ENCODE data around the gene CALML3. TPM values are rescaled to one million over a fixed set of nuclear protein-coding genes. Genes with fewer than 3 reads are reported as not detected.

The CALML3 gene
- total RNA-seq, 1 experiment from 2014 or later = not detected

DNA sequence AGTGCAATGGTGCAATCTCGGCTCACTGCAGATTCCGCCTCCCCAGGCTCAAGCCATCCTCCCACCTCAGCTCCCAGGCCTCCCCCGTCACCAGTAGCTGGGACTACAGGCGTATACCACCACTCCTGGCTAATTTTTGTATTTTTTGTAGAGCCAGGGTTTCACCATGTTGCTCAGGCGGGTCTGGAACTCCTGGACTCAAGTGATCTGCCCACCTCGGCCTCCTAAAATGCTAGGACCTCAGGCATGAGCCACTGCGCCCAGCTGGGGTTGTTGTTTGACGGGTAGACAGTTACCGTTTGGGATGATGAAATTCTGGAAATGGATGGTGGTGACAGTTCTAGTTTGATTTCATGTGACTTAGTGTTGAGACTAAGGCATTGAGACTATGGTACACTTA, 15.3 kb downstream of the CALML3 start:
- ChIA-PET CTCF (no interaction called here), POLR2A (no interaction called here)
- DNase-seq (ENCODE audit: low read depth, low spot score) (no peak), ATAC-seq (no peak)
- no peaks in the 10 kb centered on the region for H3K36me3 ChIP-seq (ENCODE audit: control insufficient read depth, insufficient read depth, low read length)
- TF ChIP-seq SIN3A (IDR thresholded peaks at IDR 0.05; ENCODE audit: borderline replicate concordance, insufficient read depth, low read depth, low read length) = no peak
- TF ChIP-seq, protein P1, sequence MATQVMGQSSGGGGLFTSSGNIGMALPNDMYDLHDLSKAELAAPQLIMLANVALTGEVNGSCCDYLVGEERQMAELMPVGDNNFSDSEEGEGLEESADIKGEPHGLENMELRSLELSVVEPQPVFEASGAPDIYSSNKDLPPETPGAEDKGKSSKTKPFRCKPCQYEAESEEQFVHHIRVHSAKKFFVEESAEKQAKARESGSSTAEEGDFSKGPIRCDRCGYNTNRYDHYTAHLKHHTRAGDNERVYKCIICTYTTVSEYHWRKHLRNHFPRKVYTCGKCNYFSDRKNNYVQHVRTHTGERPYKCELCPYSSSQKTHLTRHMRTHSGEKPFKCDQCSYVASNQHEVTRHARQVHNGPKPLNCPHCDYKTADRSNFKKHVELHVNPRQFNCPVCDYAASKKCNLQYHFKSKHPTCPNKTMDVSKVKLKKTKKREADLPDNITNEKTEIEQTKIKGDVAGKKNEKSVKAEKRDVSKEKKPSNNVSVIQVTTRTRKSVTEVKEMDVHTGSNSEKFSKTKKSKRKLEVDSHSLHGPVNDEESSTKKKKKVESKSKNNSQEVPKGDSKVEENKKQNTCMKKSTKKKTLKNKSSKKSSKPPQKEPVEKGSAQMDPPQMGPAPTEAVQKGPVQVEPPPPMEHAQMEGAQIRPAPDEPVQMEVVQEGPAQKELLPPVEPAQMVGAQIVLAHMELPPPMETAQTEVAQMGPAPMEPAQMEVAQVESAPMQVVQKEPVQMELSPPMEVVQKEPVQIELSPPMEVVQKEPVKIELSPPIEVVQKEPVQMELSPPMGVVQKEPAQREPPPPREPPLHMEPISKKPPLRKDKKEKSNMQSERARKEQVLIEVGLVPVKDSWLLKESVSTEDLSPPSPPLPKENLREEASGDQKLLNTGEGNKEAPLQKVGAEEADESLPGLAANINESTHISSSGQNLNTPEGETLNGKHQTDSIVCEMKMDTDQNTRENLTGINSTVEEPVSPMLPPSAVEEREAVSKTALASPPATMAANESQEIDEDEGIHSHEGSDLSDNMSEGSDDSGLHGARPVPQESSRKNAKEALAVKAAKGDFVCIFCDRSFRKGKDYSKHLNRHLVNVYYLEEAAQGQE (IDR thresholded peaks at IDR 0.05; ENCODE audit: insufficient read depth in 1 of 2, low read depth in 2 of 2, low read length in 1 of 2) = no peak
- no peak for TF ChIP-seq POLR2AphosphoS5 (IDR thresholded peaks at IDR 0.05; ENCODE audit: low read depth, low read length)
- TF ChIP-seq, protein P2, sequence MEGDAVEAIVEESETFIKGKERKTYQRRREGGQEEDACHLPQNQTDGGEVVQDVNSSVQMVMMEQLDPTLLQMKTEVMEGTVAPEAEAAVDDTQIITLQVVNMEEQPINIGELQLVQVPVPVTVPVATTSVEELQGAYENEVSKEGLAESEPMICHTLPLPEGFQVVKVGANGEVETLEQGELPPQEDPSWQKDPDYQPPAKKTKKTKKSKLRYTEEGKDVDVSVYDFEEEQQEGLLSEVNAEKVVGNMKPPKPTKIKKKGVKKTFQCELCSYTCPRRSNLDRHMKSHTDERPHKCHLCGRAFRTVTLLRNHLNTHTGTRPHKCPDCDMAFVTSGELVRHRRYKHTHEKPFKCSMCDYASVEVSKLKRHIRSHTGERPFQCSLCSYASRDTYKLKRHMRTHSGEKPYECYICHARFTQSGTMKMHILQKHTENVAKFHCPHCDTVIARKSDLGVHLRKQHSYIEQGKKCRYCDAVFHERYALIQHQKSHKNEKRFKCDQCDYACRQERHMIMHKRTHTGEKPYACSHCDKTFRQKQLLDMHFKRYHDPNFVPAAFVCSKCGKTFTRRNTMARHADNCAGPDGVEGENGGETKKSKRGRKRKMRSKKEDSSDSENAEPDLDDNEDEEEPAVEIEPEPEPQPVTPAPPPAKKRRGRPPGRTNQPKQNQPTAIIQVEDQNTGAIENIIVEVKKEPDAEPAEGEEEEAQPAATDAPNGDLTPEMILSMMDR (IDR thresholded peaks at IDR 0.05) = no peak
- TF ChIP-seq TCF7L2 (IDR thresholded peaks at IDR 0.05; ENCODE audit: low read depth, low read length) = no peak
- intact Hi-C loops (cut with micrococcal nuclease; ENCODE audit: unreplicated experiment) = no loop called here
- H3K4me3 ChIP-seq (ENCODE audit: low read depth in 2 of 2, low read length in 2 of 2) = no peak overlapping the region
- H3K4me1 ChIP-seq (ENCODE audit: control insufficient read depth, insufficient read depth, low read length) = no peaks in the 10 kb centered on the region
- H3K9me3 ChIP-seq (ENCODE audit: control insufficient read depth, insufficient read depth, low read depth, low read length) = peaks cover 6% of the 10 kb centered on the region; the same call in 1 of the 2 replicates
- BruUV-seq (replicated peaks) = no TSS peak
- H3K27me3 ChIP-seq (ENCODE audit: control insufficient read depth, insufficient read depth, low read length) = no peaks in the 10 kb centered on the region
- in situ Hi-C loops (cut with HindIII; ENCODE audit: low pct_unique_long_range_greater_than_20kb, low sequenced_read_pairs) = no loop called here
- no peak overlapping the region for H3K27ac ChIP-seq (ENCODE audit: low read length)

DNA sequence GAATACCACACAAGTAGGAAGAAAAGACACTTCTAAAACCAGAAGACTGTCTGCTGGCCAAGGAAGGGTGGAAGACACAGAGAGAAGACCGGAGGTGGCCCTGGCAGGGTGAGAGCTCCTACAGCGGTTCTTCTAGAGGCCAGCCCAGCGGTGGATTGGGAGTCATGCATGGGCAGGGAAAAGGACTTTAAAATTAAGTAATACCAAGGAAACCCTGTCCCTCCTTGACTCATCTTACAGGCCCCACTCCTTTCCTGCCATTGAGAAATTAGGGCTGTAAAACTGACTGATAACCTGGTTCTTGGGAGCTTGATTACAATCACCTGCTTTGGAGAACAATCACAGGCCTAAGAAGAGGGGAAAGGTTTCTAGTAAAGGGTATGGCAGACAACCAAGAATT, 16.1 kb downstream of the CALML3 start:
- Histone ChIP-seq H3K27me3 (ENCODE audit: control insufficient read depth, insufficient read depth, low read length) (no peaks in the 10 kb centered on the region), H3K36me3 (ENCODE audit: control insufficient read depth, insufficient read depth, low read length) (no peaks in the 10 kb centered on the region), H3K27ac (ENCODE audit: low read length) (no peak overlapping the region), H3K4me3 (ENCODE audit: low read depth in 2 of 2, low read length in 2 of 2) (no peak overlapping the region), H3K4me1 (ENCODE audit: control insufficient read depth, insufficient read depth, low read length) (peaks cover 5% of the 10 kb centered on the region; the same call in 1 of the 2 replicates), H3K9me3 (ENCODE audit: control insufficient read depth, insufficient read depth, low read depth, low read length) (peaks cover 6% of the 10 kb centered on the region; the same call in 1 of the 2 replicates)
- no peak for DNase-seq (ENCODE audit: low read depth, low spot score)
- ChIA-PET POLR2A (no interaction called here), CTCF (no interaction called here)
- no TSS peak for BruUV-seq (replicated peaks)
- intact Hi-C loops (cut with micrococcal nuclease; ENCODE audit: unreplicated experiment) (no loop called here), in situ Hi-C loops (cut with HindIII; ENCODE audit: low pct_unique_long_range_greater_than_20kb, low sequenced_read_pairs) (no loop called here)
- no peak for ATAC-seq
- no peak for TF ChIP-seq TCF7L2 (IDR thresholded peaks at IDR 0.05; ENCODE audit: low read depth, low read length)
- TF ChIP-seq SIN3A (IDR thresholded peaks at IDR 0.05; ENCODE audit: borderline replicate concordance, insufficient read depth, low read depth, low read length) = no peak
- TF ChIP-seq, protein P2 (IDR thresholded peaks at IDR 0.05) = no peak
- no peak for TF ChIP-seq POLR2AphosphoS5 (IDR thresholded peaks at IDR 0.05; ENCODE audit: low read depth, low read length)
- TF ChIP-seq, protein P1 (IDR thresholded peaks at IDR 0.05; ENCODE audit: insufficient read depth in 1 of 2, low read depth in 2 of 2, low read length in 1 of 2) = no peak
